H1 (cell line): ENCODE measurements around the gene LYRM7. TPM values are rescaled to one million over a fixed set of nuclear protein-coding genes. Genes with fewer than 3 reads are reported as not detected.

ENCODE experiments used
- CTCF ChIA-PET: fragments of 300-600 bp; sonication (Branson Sonifier 250); formaldehyde crosslinking; loops from one replicate; lab custom pipeline; 2021; ENCODE audit not compliant: partially characterized antibody; lab: Charles Lee
- POLR2A ChIA-PET: fragments of 300-600 bp; sonication (Branson Sonifier 250); formaldehyde crosslinking; loops from one replicate; lab custom pipeline; 2021; ENCODE audit warnings: inconsistent platforms; ENCODE audit not compliant: partially characterized antibody; lab: Charles Lee
- DNase-seq, 2 experiments: peaks; one replicate each; pipeline versions ENCODE4 v3.0.0 to v3.0.0-alpha.2; 2010 to 2022; ENCODE audit warnings: low spot score in 2 of 2, low read depth in 1 of 2, mixed read lengths in 1 of 2
- FAIRE-seq: peaks from 2 replicates; lab custom pipeline; 2011; peaks lifted over from hg19 to GRCh38; lab: Jason Lieb, UNC
- H2AFZ ChIP-seq: 2 replicates; pipeline ENCODE4 v1.8.1; 2012; ENCODE audit warnings: low read length, inconsistent platforms
- H2AK5ac ChIP-seq: 2 replicates; pipeline ENCODE4 v1.6.1; 2013; ENCODE audit warnings: low read depth, low read length
- H2BK120ac ChIP-seq: replicated peaks from 2 replicates; pipeline ENCODE3; 2013; ENCODE audit warnings: low read depth, low read length, inconsistent platforms
- H2BK12ac ChIP-seq: 2 replicates; pipeline ENCODE4 v1.6.1; 2013; ENCODE audit warnings: low read depth, low read length
- H2BK15ac ChIP-seq: 2 replicates; pipeline ENCODE4 v1.6.1; 2013; ENCODE audit warnings: low read length
- H2BK20ac ChIP-seq: 2 replicates; pipeline ENCODE4 v1.6.1; 2013; ENCODE audit warnings: low read length
- H2BK5ac ChIP-seq: 2 replicates; pipeline ENCODE4 v1.6.1; 2013; ENCODE audit warnings: low read depth, low read length
- H3K14ac ChIP-seq: 2 replicates; pipeline ENCODE4 v1.6.1; 2013; ENCODE audit warnings: inconsistent platforms; ENCODE audit not compliant: insufficient read length
- H3K18ac ChIP-seq: 2 replicates; pipeline ENCODE4 v1.6.1; 2013; ENCODE audit warnings: low read length; ENCODE audit errors: extremely low read depth
- H3K23ac ChIP-seq: 2 replicates; pipeline ENCODE4 v1.6.1; 2013; ENCODE audit warnings: inconsistent platforms; ENCODE audit not compliant: insufficient read length
- H3K23me2 ChIP-seq: 2 replicates; pipeline ENCODE4 v1.6.1; 2013; ENCODE audit warnings: low read depth, low read length
- H3K27ac ChIP-seq: 2 replicates; pipeline ENCODE4 v1.6.1; 2011; ENCODE audit warnings: low read depth, low read length, inconsistent platforms
- H3K27me3 ChIP-seq, 4 experiments: replicated peaks in 1 of 4; 1 replicate in 1 of 4; 2 replicates in 3 of 4; pipeline versions ENCODE4 v1.6.1 to v1.8.1; 2011 to 2013; ENCODE audit warnings: low read length in 3 of 4, mild to moderate bottlenecking in 3 of 4, inconsistent platforms in 2 of 4, mixed read lengths in 2 of 4, moderate library complexity in 1 of 4; ENCODE audit not compliant: control insufficient read depth in 3 of 4, insufficient read depth in 3 of 4; ENCODE audit errors: extremely low read depth in 1 of 4
- H3K36me3 ChIP-seq, 4 experiments: 2 replicates each; pipeline versions ENCODE4 v1.6.1 to v1.8.1; 2011 to 2013; ENCODE audit warnings: mild to moderate bottlenecking in 4 of 4, low read length in 3 of 4, moderate library complexity in 2 of 4, control low read depth in 1 of 4, inconsistent platforms in 1 of 4; ENCODE audit not compliant: insufficient read depth in 4 of 4, control insufficient read depth in 2 of 4
- H3K4ac ChIP-seq: replicated peaks from 2 replicates; pipeline ENCODE3; 2013; ENCODE audit warnings: low read length, low read depth, mixed read lengths, inconsistent platforms; ENCODE audit not compliant: insufficient read length
- H3K4me1 ChIP-seq, 4 experiments: replicated peaks in 1 of 4; 1 replicate in 1 of 4; 2 replicates in 3 of 4; pipeline versions ENCODE4 v1.6.1 to v1.8.1; 2011 to 2013; ENCODE audit warnings: low read length in 3 of 4, inconsistent platforms in 2 of 4, mixed read lengths in 1 of 4; ENCODE audit not compliant: insufficient read depth in 4 of 4, control insufficient read depth in 3 of 4
- H3K4me2 ChIP-seq, 2 experiments: 2 replicates each; pipeline versions ENCODE4 v1.6.1 to v1.8.1; 2011 to 2013; ENCODE audit warnings: low read depth in 2 of 2, low read length in 2 of 2, control low read depth in 1 of 2, inconsistent platforms in 1 of 2, mild to moderate bottlenecking in 1 of 2; ENCODE audit not compliant: insufficient read depth in 1 of 2
- H3K4me3 ChIP-seq, 4 experiments: fragments of 200-600, 300-600 bp in 1 of 4; sonication (generic), shearing (Covaris generic), sonication (Bioruptor Twin) in 1 of 4; 2 replicates each; pipeline versions ENCODE4 v1.5.1 to v1.8.1; 2011 to 2016; ENCODE audit warnings: low read length in 4 of 4, low read depth in 3 of 4, control low read depth in 2 of 4, inconsistent platforms in 2 of 4, mild to moderate bottlenecking in 2 of 4, mixed read lengths in 1 of 4, moderate library complexity in 1 of 4; ENCODE audit not compliant: insufficient read depth in 2 of 4; ENCODE audit errors: extremely low read depth in 1 of 4
- H3K56ac ChIP-seq: replicated peaks from 2 replicates; pipeline ENCODE3; 2013; ENCODE audit warnings: low read depth, mild to moderate bottlenecking, mixed read lengths, low read length, inconsistent platforms; ENCODE audit not compliant: insufficient read length
- H3K79me1 ChIP-seq: 2 replicates; pipeline ENCODE4 v1.6.1; 2013; ENCODE audit warnings: low read depth, low read length, control low read depth
- H3K79me2 ChIP-seq, 2 experiments: 2 replicates each; pipeline versions ENCODE4 v1.6.1 to v1.8.1; 2012 to 2013; ENCODE audit warnings: low read length in 2 of 2, mild to moderate bottlenecking in 2 of 2, inconsistent platforms in 1 of 2; ENCODE audit not compliant: insufficient read depth in 2 of 2, control insufficient read depth in 1 of 2
- H3K9ac ChIP-seq, 4 experiments: replicated peaks in 1 of 4; 1 replicate in 1 of 4; 2 replicates in 3 of 4; pipeline versions ENCODE4 v1.6.1 to v1.8.1; 2011 to 2013; ENCODE audit warnings: low read depth in 3 of 4, low read length in 3 of 4, control low read depth in 2 of 4, mild to moderate bottlenecking in 2 of 4, moderate library complexity in 2 of 4, inconsistent platforms in 1 of 4; ENCODE audit errors: extremely low read depth in 1 of 4
- H3K9me3 ChIP-seq, 2 experiments: 2 replicates each; pipeline versions ENCODE4 v1.6.1 to v1.8.1; 2012 to 2013; ENCODE audit warnings: mild to moderate bottlenecking in 2 of 2, moderate library complexity in 2 of 2, control low read depth in 1 of 2, inconsistent platforms in 1 of 2, low read depth in 1 of 2, low read length in 1 of 2, mixed read lengths in 1 of 2; ENCODE audit not compliant: insufficient read depth in 2 of 2
- H4K20me1 ChIP-seq, 2 experiments: replicated peaks in 1 of 2; 2 replicates each; pipeline versions ENCODE3 to v1.8.1; 2011 to 2013; ENCODE audit warnings: inconsistent platforms in 2 of 2, low read length in 2 of 2, mild to moderate bottlenecking in 1 of 2; ENCODE audit not compliant: insufficient read depth in 2 of 2, control insufficient read depth in 1 of 2
- H4K5ac ChIP-seq: 2 replicates; pipeline ENCODE4 v1.6.1; 2013; ENCODE audit warnings: low read length, low read depth, mixed read lengths, inconsistent platforms; ENCODE audit not compliant: insufficient read length
- H4K8ac ChIP-seq: 2 replicates; pipeline ENCODE4 v1.8.0; 2013; ENCODE audit warnings: mild to moderate bottlenecking, moderate library complexity, low read length, inconsistent platforms; ENCODE audit not compliant: insufficient read depth; ENCODE audit errors: extremely low read depth
- H4K91ac ChIP-seq: replicated peaks from 2 replicates; pipeline ENCODE3; 2013; ENCODE audit warnings: low read length, mixed read lengths, inconsistent platforms; ENCODE audit not compliant: insufficient read length
- ATF3 ChIP-seq: IDR thresholded peaks from 2 replicates; pipeline ENCODE4 v1.6.1; 2011; ENCODE audit warnings: low read depth, mild to moderate bottlenecking, low read length; ENCODE audit not compliant: insufficient read depth
- CBX5 ChIP-seq: fragments of 300-800, 300-1000 bp; sonication (generic); IDR thresholded peaks from 2 replicates; pipeline ENCODE4 v1.7.1; 2016; ENCODE audit warnings: antibody characterized with exemption, low read length, low read depth
- CBX8 ChIP-seq: fragments of 300-800, 300-1000 bp; sonication (generic); IDR thresholded peaks from 2 replicates; pipeline ENCODE4 v1.7.1; 2016; ENCODE audit warnings: low read depth, low read length, borderline replicate concordance
- CHD2 ChIP-seq: IDR thresholded peaks from 2 replicates; pipeline ENCODE4 v1.6.1; 2012; ENCODE audit warnings: low read length, improper control_type of control experiment
- HDAC6 ChIP-seq: IDR thresholded peaks from one replicate; pipeline ENCODE4 v1.7.1; 2012; ENCODE audit warnings: low read depth, mild to moderate bottlenecking, inconsistent platforms, low read length, moderate library complexity
- KDM4A ChIP-seq: IDR thresholded peaks from one replicate; pipeline ENCODE4 v1.7.1; 2012; ENCODE audit warnings: low read depth, mild to moderate bottlenecking, moderate library complexity, low read length, inconsistent platforms; ENCODE audit not compliant: severe bottlenecking
- NRF1 ChIP-seq: IDR thresholded peaks from 2 replicates; pipeline ENCODE4 v1.6.1; 2011; ENCODE audit warnings: mild to moderate bottlenecking, low read depth, low read length, improper control_type of control experiment
- SIN3A ChIP-seq, 2 experiments: IDR thresholded peaks in 1 of 2; conservative IDR thresholded peaks in 1 of 2; 2 replicates each; pipeline ENCODE4 v1.6.1; 2011 to 2012; ENCODE audit warnings: low read length in 2 of 2, improper control_type of control experiment in 1 of 2, low read depth in 1 of 2, mild to moderate bottlenecking in 1 of 2
- YY1 ChIP-seq: IDR thresholded peaks from 2 replicates; pipeline ENCODE4 v1.6.1; 2011; ENCODE audit warnings: low read depth, mild to moderate bottlenecking, low read length
- WGBS, 2 experiments: shearing (Covaris generic) in 1 of 2; methylation state at CpG; one replicate each; pipeline versions ENCODE4 v1.1.6 to v1.1.7; 2013 to 2015; ENCODE audit warnings: low lambda C conversion rate in 2 of 2, mixed read lengths in 2 of 2, inconsistent platforms in 1 of 2, low coverage in 1 of 2, missing lambda C conversion rate in 1 of 2; ENCODE audit not compliant: insufficient replicate concordance in 2 of 2, insufficient coverage in 1 of 2, insufficient read length in 1 of 2; ENCODE audit errors: extremely low coverage in 1 of 2, missing lambda C conversion rate in 1 of 2; 5-methylcytosine and 5-hydroxymethylcytosine counted together
- polyA plus RNA-seq, 7 experiments: library from polyadenylated mRNA; depleted of rRNA in 3 of 7; stranded (reverse) in 5 of 7; unstranded in 2 of 7; fragments of >200 nt in 5 of 7; fragments of 200-250 nt in 2 of 7; gene quantifications; 1 replicate in 5 of 7; 2 replicates in 1 of 7; 4 replicates in 1 of 7; pipeline versions ENCODE4 v1.2.1 to v1.2.3, GENCODE V29; 2011 to 2013; ENCODE audit warnings: missing spikeins in 2 of 7, mixed read lengths in 2 of 7
- total RNA-seq: library from RNA; stranded (reverse); fragmentation: NEBNext Ultra II Directional; extraction: Animal tissue kit (Norgen Biotek cat#: 25700); gene quantifications from 2 replicates; pipeline ENCODE4 v1.2.1, GENCODE V29; 2021
- TF ChIP-seq, protein P1 (sequence below): IDR thresholded peaks from 2 replicates; pipeline ENCODE4 v1.6.1; 2012; ENCODE audit warnings: low read length, inconsistent platforms
- TF ChIP-seq, protein P2 (sequence below): IDR thresholded peaks from 2 replicates; pipeline ENCODE4 v1.6.1; 2011; ENCODE audit warnings: low read length, improper control_type of control experiment

The LYRM7 gene
- total and polyA plus RNA-seq, 2 of the 8 experiments (the other 6 are each of a cell fraction or from before 2014, with no cell fraction given), result 1.9 to 12.6 TPM

DNA sequence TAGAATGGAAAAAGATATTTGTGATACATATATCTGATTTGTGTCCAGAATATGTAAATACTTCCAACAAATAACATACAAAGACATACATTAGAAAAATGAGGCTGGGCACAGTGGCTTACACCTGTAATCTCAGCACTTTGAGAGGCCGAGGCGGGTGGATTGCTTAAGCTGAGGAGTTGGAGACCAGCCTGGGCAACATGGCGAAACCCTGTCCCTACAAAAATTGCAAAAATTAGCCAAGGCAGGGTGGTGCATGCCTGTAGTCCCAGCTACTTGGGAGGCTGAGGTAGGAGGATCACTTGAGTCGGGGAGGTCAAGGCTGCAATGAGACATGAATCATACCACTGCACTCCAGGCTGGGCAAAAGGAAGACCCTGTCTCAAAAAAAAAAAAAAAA, 47.0 kb downstream of the LYRM7 start:
- Histone ChIP-seq H2AFZ (no peak overlapping the region), H3K4ac (no peak overlapping the region), H3K4me1 (no peaks in the 10 kb centered on the region), H3K27ac (no peak overlapping the region), H3K79me2 (no peaks in the 10 kb centered on the region), H4K20me1 (no peaks in the 10 kb centered on the region), H4K5ac (no peak overlapping the region), H3K4me2 (no peak overlapping the region), H2AK5ac (no peak overlapping the region), H3K36me3 (no peaks in the 10 kb centered on the region), H3K9ac (no peak overlapping the region), H4K91ac (no peak overlapping the region), H2BK120ac (no peak overlapping the region), H3K23ac (no peak overlapping the region), H3K18ac (no peak overlapping the region), H2BK12ac (no peak overlapping the region), H3K9me3 (no peaks in the 10 kb centered on the region), H3K14ac (no peak overlapping the region), H2BK20ac (no peak overlapping the region), H3K79me1 (no peaks in the 10 kb centered on the region), H4K8ac (no peak overlapping the region), H2BK15ac (no peak overlapping the region), H3K27me3 (no peaks in the 10 kb centered on the region), H3K56ac (no peak overlapping the region), H3K23me2 (no peaks in the 10 kb centered on the region), H2BK5ac (no peak overlapping the region), H3K4me3 (no peak overlapping the region)
- ChIA-PET POLR2A (no interaction called here), CTCF (no interaction called here)
- 82% methylated on average over 4 of the region's 4 CpGs; no CpG with 5 or more reads in 1 of the 2 experiments for WGBS, 2 experiments
- no peak for FAIRE-seq
- no peak for DNase-seq
- TF ChIP-seq KDM4A (no peak), CBX5 (no peak), SIN3A (conservative IDR thresholded peaks at IDR 0.05 in 1 of 2, IDR thresholded peaks at IDR 0.05 in 1 of 2; ENCODE audit: low read depth in 1 of 2, low read length in 2 of 2) (no peak), CHD2 (no peak), HDAC6 (no peak), CBX8 (no peak), ATF3 (no peak), YY1 (no peak), NRF1 (no peak)
- TF ChIP-seq, protein P1, sequence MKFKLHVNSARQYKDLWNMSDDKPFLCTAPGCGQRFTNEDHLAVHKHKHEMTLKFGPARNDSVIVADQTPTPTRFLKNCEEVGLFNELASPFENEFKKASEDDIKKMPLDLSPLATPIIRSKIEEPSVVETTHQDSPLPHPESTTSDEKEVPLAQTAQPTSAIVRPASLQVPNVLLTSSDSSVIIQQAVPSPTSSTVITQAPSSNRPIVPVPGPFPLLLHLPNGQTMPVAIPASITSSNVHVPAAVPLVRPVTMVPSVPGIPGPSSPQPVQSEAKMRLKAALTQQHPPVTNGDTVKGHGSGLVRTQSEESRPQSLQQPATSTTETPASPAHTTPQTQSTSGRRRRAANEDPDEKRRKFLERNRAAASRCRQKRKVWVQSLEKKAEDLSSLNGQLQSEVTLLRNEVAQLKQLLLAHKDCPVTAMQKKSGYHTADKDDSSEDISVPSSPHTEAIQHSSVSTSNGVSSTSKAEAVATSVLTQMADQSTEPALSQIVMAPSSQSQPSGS, result no peak
- TF ChIP-seq, protein P2, sequence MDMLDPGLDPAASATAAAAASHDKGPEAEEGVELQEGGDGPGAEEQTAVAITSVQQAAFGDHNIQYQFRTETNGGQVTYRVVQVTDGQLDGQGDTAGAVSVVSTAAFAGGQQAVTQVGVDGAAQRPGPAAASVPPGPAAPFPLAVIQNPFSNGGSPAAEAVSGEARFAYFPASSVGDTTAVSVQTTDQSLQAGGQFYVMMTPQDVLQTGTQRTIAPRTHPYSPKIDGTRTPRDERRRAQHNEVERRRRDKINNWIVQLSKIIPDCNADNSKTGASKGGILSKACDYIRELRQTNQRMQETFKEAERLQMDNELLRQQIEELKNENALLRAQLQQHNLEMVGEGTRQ, result no peak
